Large intestine (tissue), 3 donors: Measurements from ENCODE around the gene RNF141. TPM values are rescaled to one million over a fixed set of nuclear protein-coding genes. Genes with fewer than 3 reads are reported as not detected.

Experiments used
- DNase-seq, 2 donors: peaks; one replicate each; pipeline versions ENCODE4 v3.0.0 to v3.0.0-alpha.2; 2013
- H3K27ac ChIP-seq: one replicate; pipeline ENCODE4 v1.5.1; 2013; ENCODE audit warnings: low read length
- H3K27me3 ChIP-seq: 2 replicates; pipeline ENCODE4 v1.6.1; 2013; ENCODE audit warnings: low read length; ENCODE audit not compliant: control insufficient read depth, insufficient read depth
- H3K36me3 ChIP-seq: 2 replicates; pipeline ENCODE4 v1.6.1; 2013; ENCODE audit warnings: low read length; ENCODE audit not compliant: control insufficient read depth, insufficient read depth
- H3K4me1 ChIP-seq: one replicate; pipeline ENCODE4 v1.6.1; 2013; ENCODE audit warnings: low read length; ENCODE audit not compliant: control insufficient read depth, insufficient read depth
- H3K4me3 ChIP-seq: one replicate; pipeline ENCODE4 v1.5.1; 2013; ENCODE audit warnings: low read length
- H3K9me3 ChIP-seq: one replicate; pipeline ENCODE4 v1.6.1; 2013; ENCODE audit warnings: mild to moderate bottlenecking, low read depth, low read length, moderate library complexity; ENCODE audit not compliant: control insufficient read depth
- WGBS: methylation state at CpG from one replicate; pipeline ENCODE4 v1.1.5; 2013; ENCODE audit warnings: low lambda C conversion rate; ENCODE audit not compliant: insufficient coverage; 5-methylcytosine and 5-hydroxymethylcytosine counted together
- polyA plus RNA-seq: library from polyadenylated mRNA; unstranded; fragments of 120-200 nt; gene quantifications from one replicate; pipeline ENCODE4 v1.2.1, GENCODE V29; 2013

The RNF141 gene
- polyA plus RNA-seq, 1 donor, result 31.5 TPM

DNA sequence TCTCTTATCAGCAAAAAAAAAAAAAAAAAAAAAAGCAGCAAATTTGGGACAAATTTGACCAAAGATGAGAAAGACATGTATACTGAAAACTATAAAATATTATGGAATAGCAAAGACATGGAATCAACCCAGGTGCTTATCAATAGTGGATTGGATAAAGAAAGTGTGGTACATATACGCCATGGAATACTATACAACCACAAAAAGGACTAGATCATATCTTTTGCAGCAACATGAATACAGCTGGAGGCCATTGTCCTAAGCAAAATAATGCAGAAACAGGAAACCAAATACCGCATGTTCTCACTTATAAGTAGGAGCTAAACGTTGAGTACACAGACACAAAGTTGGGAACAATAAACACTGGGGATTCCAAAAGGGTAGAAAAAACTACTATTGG lies 1.8 kb upstream of the RNF141 start:
- DNase-seq, result no peak
- Histone ChIP-seq H3K36me3 (no peaks in the 10 kb centered on the region), H3K27me3 (no peaks in the 10 kb centered on the region), H3K27ac (no peak overlapping the region), H3K9me3 (peaks cover 5% of the 10 kb centered on the region), H3K4me3 (no peak overlapping the region), H3K4me1 (no peaks in the 10 kb centered on the region)
- no CpG with 5 or more reads among the region's 3 CpGs for WGBS

DNA sequence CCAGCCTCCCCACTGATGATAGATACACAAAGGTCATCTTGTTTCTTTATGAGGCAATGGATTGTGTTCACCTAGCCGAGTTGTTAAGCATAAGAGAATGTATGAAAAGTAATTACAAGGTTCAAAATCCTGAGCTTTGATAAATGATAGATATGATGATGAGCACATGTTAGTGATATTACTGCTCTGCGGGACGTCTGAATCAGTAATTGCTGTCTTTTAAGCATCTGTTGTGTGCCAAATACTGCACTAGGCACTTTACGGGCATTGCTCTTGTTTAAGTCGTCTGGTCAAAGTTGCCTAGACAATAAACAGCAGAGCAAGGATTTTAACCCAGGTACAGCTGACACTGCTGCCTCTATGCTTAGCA lies 559 bp upstream of the RNF141 start:
- WGBS, result 0% methylated on average over 1 of the region's 5 CpGs
- no peaks in the 10 kb centered on the region for H3K27me3 ChIP-seq
- H3K36me3 ChIP-seq, result no peaks in the 10 kb centered on the region
- peak overlapping the region; percentile 94 for H3K4me3 ChIP-seq
- peak; percentile 0 to 46 for DNase-seq
- no peaks in the 10 kb centered on the region for H3K4me1 ChIP-seq
- peak overlapping the region; percentile 96 for H3K27ac ChIP-seq
- H3K9me3 ChIP-seq, result peaks cover 5% of the 10 kb centered on the region

- DNase-seq, result no peak
- H3K4me1 ChIP-seq, result no peaks in the 10 kb centered on the region
- no peaks in the 10 kb centered on the region for H3K36me3 ChIP-seq
- peaks cover 5% of the 10 kb centered on the region for H3K9me3 ChIP-seq
- WGBS, result no CpG with 5 or more reads among the region's 25 CpGs
- H3K4me3 ChIP-seq, result peak overlapping the region; percentile 94
- H3K27ac ChIP-seq, result peak overlapping the region; percentile 96
- H3K27me3 ChIP-seq, result no peaks in the 10 kb centered on the region
Measured at GRCh38 chr11:10540546-10540914, 457 bp downstream of the RNF141 start.

DNA sequence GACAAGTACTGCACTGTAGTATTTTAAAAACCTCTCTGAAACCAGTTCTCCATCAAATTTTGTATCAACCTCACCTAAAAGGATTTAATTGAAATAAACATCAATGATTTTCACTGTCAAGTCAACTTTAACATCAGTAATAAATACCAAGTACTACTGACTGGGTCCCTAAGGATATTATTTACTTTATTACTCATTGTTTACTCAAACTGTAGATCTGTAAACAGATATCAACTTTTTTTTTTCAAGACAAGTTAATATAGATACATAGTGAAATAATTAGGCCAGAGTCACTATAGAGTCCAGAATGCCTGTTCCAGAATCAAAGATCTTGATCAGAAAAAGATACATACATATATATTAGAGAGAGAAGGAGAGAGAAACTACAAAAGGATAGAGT lies 1.6 kb downstream of the RNF141 start:
- Histone ChIP-seq H3K27me3 (no peaks in the 10 kb centered on the region), H3K9me3 (peaks cover 5% of the 10 kb centered on the region), H3K27ac (no peak overlapping the region), H3K4me1 (no peaks in the 10 kb centered on the region), H3K4me3 (no peak overlapping the region), H3K36me3 (no peaks in the 10 kb centered on the region)
- no peak for DNase-seq

DNA sequence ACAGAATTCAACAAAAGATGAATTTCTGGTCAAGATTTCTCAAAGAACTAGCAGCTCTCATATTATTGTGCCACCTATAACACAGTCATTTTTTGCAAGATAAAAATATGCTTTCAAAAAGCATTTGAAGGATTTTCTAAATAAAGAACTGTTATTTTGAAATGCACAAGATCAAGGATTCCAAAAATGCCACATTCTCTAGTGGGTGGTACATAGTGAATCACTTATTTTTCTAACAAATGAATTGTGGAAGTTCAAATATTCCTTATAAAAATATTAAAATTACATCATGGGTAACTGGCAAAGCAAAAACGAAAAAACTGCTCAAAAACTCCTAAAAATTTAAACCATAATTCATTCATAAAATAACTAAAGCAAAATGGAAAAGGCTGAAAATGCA lies 2.1 kb downstream of the RNF141 start:
- no peaks in the 10 kb centered on the region for H3K4me1 ChIP-seq
- peaks cover 4% of the 10 kb centered on the region for H3K9me3 ChIP-seq
- DNase-seq, result no peak
- 92% methylated on average over 1 of the region's 1 CpG for WGBS
- H3K4me3 ChIP-seq, result no peak overlapping the region
- H3K36me3 ChIP-seq, result no peaks in the 10 kb centered on the region
- no peak overlapping the region for H3K27ac ChIP-seq
- H3K27me3 ChIP-seq, result no peaks in the 10 kb centered on the region

DNA sequence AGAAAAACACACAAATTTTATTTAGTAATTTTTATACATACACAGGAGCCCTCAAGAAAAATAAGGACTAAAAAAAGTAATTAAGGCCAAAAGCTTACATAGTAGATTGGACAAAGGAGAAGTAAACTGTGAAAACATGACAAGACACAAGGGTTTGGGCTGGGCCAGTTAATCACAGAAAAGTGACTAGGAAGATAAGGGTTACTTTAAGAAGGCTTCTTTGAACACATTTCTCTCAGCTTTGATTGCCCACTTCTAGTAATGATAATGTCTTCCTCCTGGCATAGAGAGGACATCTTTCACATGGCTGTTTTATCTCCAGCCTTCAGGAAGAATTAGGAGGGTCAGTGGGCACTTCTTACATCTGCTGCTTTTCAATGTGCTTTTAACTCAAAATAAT lies 3.4 kb downstream of the RNF141 start:
- Histone ChIP-seq H3K27me3 (no peaks in the 10 kb centered on the region), H3K4me3 (no peak overlapping the region), H3K9me3 (no peaks in the 10 kb centered on the region), H3K36me3 (peaks cover 3% of the 10 kb centered on the region), H3K4me1 (no peaks in the 10 kb centered on the region), H3K27ac (no peak overlapping the region)
- DNase-seq, result no peak

- no peak for DNase-seq
- 88% methylated on average over 1 of the region's 2 CpGs for WGBS
- Histone ChIP-seq H3K36me3 (peaks cover 12% of the 10 kb centered on the region), H3K4me3 (no peak overlapping the region), H3K27me3 (no peaks in the 10 kb centered on the region), H3K27ac (no peak overlapping the region), H3K9me3 (no peaks in the 10 kb centered on the region), H3K4me1 (no peaks in the 10 kb centered on the region)
Measured at GRCh38 chr11:10534316-10534715, 6.7 kb downstream of the RNF141 start.

DNA sequence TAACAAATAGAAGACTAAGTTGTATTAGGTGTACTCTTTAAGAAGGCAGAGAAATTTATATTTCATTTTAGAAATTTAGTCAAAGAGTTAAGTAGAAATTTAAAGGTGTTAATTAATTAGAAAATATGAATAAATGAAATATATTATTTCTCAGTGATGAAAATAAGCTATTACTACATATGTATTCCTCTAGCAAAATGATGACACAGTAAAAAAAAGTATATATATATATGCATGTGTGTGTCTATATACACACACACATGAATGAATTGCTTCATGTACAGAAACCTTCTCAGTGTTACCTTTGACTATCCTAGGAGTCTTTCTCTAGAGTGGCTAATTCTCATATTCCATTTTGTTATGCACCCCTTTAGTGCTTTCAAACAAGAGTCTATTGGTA lies 7.7 kb downstream of the RNF141 start:
- no peak overlapping the region for H3K27ac ChIP-seq
- H3K9me3 ChIP-seq, result no peaks in the 10 kb centered on the region
- DNase-seq, result no peak
- peaks cover 18% of the 10 kb centered on the region for H3K36me3 ChIP-seq
- no peaks in the 10 kb centered on the region for H3K27me3 ChIP-seq
- no peak overlapping the region for H3K4me3 ChIP-seq
- no peaks in the 10 kb centered on the region for H3K4me1 ChIP-seq

DNA sequence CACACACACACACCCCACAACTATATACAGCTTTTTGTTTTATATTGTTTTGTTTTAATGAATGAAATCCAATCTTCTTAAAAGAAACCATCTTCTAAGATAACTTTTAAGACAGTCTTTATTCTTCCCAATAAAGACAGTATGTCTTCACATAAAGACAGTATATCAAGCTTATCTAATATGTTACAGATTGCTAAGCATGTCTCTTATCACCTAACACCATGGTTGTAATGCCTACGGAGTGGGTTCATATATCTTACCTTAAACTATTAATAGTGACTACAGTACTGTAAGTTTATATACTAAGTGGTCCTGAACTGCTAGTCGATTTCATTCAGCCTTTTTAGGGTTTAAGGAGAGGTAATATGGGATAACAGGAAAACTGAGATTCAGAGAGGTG lies 8.5 kb downstream of the RNF141 start:
- Histone ChIP-seq H3K4me1 (no peaks in the 10 kb centered on the region), H3K9me3 (no peaks in the 10 kb centered on the region), H3K27me3 (no peaks in the 10 kb centered on the region), H3K36me3 (peaks cover 18% of the 10 kb centered on the region), H3K4me3 (no peak overlapping the region), H3K27ac (no peak overlapping the region)
- no peak for DNase-seq
- WGBS, result 100% methylated on average over 1 of the region's 2 CpGs

- WGBS, result 94% methylated on average over 2 of the region's 2 CpGs
Measured at GRCh38 chr11:10529279-10529678, 11.7 kb downstream of the RNF141 start.

GRCh38 chr11:10528121-10528520 lies 12.9 kb downstream of the RNF141 start:
- H3K27me3 ChIP-seq, result no peaks in the 10 kb centered on the region
- no peak for DNase-seq
- H3K4me1 ChIP-seq, result no peaks in the 10 kb centered on the region
- H3K27ac ChIP-seq, result no peak overlapping the region
- peaks cover 34% of the 10 kb centered on the region for H3K36me3 ChIP-seq
- H3K9me3 ChIP-seq, result no peaks in the 10 kb centered on the region
- no peak overlapping the region for H3K4me3 ChIP-seq

More at GRCh38 chr11:10529279-10529678, 11.7 kb downstream of the RNF141 start:
- H3K27ac ChIP-seq, result no peak overlapping the region
- DNase-seq, result no peak
- H3K4me1 ChIP-seq, result no peaks in the 10 kb centered on the region
- no peaks in the 10 kb centered on the region for H3K27me3 ChIP-seq
- no peaks in the 10 kb centered on the region for H3K9me3 ChIP-seq
- peaks cover 33% of the 10 kb centered on the region for H3K36me3 ChIP-seq
- H3K4me3 ChIP-seq, result no peak overlapping the region
